NCI-H446 (cell line): Measurements from ENCODE around the gene ARL15.
"Not testable (repeated sequence)": the region's sequence is repeated elsewhere in the genome, so short reads cannot be mapped to it uniquely, and the experiment has no call there.

Experiments
- DNase-seq, 2 experiments: peaks; one replicate each; lab custom pipeline; 2025; lab: John Stamatoyannopoulos, UW

Gene ARL15

GRCh38 chr5:54093861-54094260 is 216.5 kb downstream of the ARL15 start:
- DNase-seq, result no peak

DNA sequence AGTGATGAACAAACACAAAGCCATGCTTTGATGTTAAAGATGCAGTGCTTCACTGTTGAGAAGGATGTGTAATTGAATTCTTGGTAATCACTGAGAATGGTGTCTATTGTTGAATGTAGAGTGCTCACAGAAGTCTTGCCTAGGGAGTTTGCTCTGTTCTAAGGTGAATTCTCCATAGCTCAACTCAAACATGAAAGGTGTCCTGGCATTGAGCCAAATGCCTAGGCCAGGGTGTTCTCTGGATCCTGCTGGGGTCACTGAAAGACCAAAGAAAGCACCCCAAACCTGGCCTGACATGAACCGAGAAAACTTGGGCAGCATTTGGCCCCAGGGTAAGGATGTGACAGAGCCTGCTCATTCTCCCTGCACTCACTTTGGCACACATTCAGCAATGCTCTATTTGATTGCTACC is 217.3 kb downstream of the ARL15 start:
- DNase-seq, result no peak

DNA sequence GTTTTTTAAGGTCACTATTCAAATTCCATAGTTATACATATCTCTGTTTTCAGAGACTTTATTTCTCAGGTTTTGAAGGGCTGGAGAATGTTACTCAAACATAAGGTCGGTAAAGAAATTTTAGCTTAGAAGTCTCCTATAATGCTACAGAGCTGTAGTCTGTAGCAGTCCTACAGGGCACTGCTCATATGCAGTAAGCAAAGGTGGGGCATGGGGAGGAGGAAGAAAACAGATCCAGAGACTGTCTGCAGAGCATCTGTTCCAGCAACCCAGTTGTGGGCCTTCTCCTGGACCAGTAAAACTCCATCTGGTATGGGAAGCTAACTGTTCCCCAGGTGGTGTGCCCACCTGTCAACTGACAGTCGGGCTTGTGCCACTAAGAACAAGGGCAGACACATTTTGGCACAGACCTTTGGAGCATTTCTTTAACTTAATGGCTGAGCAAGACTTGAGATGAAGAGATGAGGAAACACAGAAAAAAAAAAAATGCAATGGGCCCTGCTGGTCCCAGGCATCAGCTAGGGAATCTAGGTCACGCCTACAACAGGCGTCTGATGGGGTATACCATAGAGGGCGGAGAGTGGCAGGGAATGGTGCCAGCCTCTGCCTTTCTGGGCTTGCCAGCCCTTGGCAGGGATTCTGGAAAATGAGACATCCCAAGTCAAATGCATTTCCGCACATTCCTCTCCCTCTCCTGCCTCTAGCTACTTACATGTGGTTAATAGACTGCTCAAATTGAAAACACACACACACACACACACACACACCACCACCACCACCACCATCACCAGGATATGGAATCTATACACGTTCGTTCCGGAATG is 218.9 kb downstream of the ARL15 start:
- DNase-seq, result peak; percentile 79 to 94

- DNase-seq, result no peak
Measured at GRCh38 chr5:54090495-54091120, 219.8 kb downstream of the ARL15 start.

DNA sequence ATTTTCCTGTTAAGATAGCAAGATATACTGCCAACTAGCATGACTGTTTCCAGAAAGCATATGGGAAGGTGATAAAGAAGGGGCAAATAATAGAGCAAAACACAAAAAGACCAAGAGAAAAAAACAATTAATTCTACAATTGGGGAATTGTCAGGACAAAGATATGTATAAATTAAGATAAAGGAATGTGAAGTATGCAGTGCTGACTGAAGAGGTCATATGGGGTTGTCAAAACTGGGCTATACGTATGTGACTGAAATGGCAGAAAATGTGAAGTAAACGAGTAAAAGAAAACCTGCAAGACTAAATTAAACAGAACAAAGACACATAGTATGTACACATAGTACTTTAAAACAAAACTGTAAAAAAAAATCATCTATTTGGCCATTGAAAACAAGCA is 222.3 kb downstream of the ARL15 start:
- no peak for DNase-seq

GRCh38 chr5:54087436-54087835 is 222.9 kb downstream of the ARL15 start:
- no peak for DNase-seq

DNA sequence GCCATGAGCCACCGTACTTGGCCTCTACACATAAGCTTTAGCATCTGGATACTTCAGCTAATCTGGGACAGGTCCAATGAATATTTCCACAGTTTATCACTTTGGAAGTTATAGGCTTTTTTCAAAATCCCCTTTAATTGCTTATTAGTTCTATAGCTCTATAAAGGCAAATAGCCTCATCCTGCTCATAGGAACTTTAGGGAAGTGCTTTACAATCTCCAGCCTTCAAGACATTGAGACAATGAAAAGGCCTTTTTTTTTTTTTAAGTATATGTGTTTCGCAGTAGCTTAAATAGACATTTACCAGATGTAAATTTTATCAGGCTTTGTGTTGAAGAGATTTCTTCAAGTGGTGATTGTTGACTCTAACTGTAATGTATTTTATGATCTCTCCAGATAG is 224.2 kb downstream of the ARL15 start:
- DNase-seq, result no peak

DNA sequence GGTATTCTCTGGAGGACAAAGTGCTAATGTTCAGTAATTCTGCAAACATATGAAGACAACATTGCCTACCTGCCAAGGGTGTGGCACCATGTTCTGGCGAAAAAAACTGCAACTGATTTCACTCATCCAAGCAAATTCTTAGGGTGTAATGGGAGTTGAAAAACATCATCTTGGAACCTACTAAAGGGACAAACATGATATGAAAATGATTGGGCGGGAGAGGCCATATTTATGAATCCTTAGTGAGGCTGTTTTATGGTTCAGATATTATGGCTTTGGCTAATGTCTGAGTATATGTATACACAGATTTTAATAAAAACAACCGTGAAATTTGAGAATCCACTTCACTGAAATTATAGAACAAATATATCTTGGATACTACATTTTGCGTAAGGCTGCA is 225.7 kb downstream of the ARL15 start:
- no peak for DNase-seq

DNA sequence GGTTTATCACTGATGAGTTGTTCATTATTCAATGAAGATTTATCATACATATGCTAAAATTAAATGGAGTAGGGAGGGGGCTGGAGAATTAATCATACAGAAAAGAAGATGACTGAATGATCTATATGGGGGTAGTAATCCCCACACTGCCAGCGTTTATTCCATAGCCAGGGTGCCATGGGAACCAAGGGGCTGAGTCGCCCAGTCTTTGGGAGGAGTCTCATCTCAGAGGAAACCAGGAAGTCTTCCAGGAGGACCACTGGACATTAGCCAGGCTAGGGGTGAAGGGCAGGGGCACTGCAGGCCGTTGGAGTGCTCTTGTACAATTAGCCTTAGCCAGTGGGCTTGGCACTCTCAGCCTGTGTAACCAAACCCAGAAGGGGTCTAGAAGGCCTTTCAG is 226.5 kb downstream of the ARL15 start:
- DNase-seq, result no peak

GRCh38 chr5:54083245-54083644 is 227.1 kb downstream of the ARL15 start:
- no peak for DNase-seq

- no peak for DNase-seq
Measured at GRCh38 chr5:54081415-54081814, 229.0 kb downstream of the ARL15 start.

GRCh38 chr5:54080831-54081230 is 229.5 kb downstream of the ARL15 start:
- DNase-seq, result no peak

- DNase-seq, result no peak
Measured at GRCh38 chr5:54073735-54074134, 236.6 kb downstream of the ARL15 start.

DNA sequence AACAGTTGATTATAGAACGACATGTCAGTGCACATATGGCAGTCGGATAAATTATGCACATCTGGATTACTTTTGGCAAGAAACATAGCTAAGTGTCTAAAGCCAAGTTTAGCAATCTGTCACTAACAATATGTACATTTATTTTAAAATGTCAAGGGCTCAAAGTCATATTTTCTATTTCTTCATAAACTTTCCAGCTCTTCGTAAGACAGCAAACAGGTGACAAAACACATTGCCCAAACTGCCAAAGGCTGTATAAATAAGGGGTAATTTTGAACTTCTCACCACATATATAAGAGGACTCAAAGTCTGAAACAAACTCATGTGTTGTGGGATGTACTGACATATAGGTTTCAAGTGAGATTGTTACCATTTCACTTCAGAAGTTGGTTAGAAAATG is 237.2 kb downstream of the ARL15 start:
- peak in 1 of 2 experiments; percentile 23 for DNase-seq

- no peak for DNase-seq
Measured at GRCh38 chr5:54066433-54066832, 243.9 kb downstream of the ARL15 start.

DNA sequence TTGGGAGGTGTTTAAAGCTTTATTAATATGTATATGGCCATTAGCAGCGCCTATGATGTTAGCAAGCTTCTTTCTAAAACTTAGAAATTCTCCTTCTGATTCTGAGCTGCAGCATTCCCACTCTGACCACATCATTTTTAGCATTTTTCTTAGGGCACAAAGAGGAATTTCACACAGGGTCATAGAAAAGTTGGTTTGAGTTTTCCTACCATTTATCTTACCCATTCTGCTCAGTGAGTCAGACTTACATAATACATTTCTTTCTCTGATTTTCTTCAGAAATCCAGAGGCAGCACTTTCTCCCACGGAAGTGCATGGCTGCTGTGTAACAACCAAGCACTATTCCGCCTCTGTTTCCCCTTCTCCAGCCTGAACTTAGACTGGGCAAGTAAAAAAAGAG is 246.6 kb downstream of the ARL15 start:
- DNase-seq, result no peak

- DNase-seq, result no peak
Measured at GRCh38 chr5:54062958-54063357, 247.4 kb downstream of the ARL15 start.

GRCh38 chr5:54060919-54061318 is 249.5 kb downstream of the ARL15 start:
- DNase-seq, result not testable (repeated sequence)

- no peak for DNase-seq
Measured at GRCh38 chr5:54049963-54050362, 260.4 kb downstream of the ARL15 start.

DNA sequence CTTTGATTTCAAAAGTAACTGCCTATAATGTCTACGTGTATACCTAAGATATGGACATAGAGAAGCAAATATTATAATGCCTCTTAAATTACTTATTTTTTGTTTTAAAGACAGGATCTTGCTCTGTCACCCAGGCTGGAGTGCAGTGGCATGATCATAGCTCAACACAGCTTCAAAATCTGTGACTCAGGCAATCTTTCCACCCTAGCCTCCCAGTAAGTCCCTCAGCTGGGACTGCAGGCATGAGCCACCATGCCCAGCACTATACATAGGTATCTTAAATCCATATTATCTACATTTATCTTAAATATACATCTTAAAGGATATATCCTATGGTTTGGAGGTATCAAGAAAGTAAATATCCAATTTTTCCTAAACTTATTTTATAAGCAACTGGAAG is 261.2 kb downstream of the ARL15 start:
- DNase-seq, result no peak

GRCh38 chr5:54045077-54045792 is 265.1 kb downstream of the ARL15 start:
- no peak for DNase-seq

GRCh38 chr5:54044276-54044675 is 266.1 kb downstream of the ARL15 start:
- not testable (repeated sequence) for DNase-seq

DNA sequence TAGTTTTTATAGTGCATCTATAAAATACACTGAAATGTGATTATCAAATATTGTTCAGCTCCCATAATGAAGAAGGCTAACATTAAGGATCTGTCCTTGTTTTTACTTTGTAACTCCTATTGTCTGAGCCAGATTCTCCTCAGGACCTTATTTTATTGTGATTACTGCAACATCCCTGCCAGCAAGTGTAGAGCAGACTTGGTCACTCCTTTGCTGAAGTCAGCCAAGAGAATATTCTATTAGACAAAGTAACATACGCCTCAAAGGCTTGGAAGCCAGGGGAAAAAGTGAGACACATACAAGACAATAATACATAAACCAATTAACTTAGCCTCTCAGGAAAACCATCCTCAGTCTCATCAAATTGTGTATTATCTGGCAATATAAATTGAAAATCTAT is 269.6 kb downstream of the ARL15 start:
- DNase-seq, result no peak
